H9 (cell line): ENCODE data around the gene VRK1. TPM values are rescaled to one million over a fixed set of nuclear protein-coding genes. Genes with fewer than 3 reads are reported as not detected.

ENCODE experiments used
- DNase-seq: peaks from one replicate; pipeline ENCODE4 v3.0.0-alpha.2; 2017
- H2AFZ ChIP-seq: one replicate; pipeline ENCODE4 v1.6.1; 2013; ENCODE audit warnings: mild to moderate bottlenecking, low read length, control low read depth, moderate library complexity
- H2AK5ac ChIP-seq: 2 replicates; pipeline ENCODE4 v1.6.1; 2013; ENCODE audit warnings: low read length, control low read depth, mixed read lengths; ENCODE audit not compliant: insufficient read length
- H2BK120ac ChIP-seq: one replicate; pipeline ENCODE4 v1.6.1; 2013; ENCODE audit warnings: low read depth, mild to moderate bottlenecking, low read length, control low read depth, inconsistent platforms; ENCODE audit not compliant: poor library complexity, severe bottlenecking
- H2BK12ac ChIP-seq: 2 replicates; pipeline ENCODE4 v1.6.1; 2013; ENCODE audit warnings: low read length, control low read depth, mixed read lengths, low read depth; ENCODE audit not compliant: insufficient read length
- H2BK15ac ChIP-seq: 2 replicates; pipeline ENCODE4 v1.6.1; 2013; ENCODE audit warnings: low read depth, low read length, control low read depth
- H2BK20ac ChIP-seq: one replicate; pipeline ENCODE4 v1.6.1; 2013; ENCODE audit warnings: low read depth, mild to moderate bottlenecking, low read length, control low read depth, inconsistent platforms; ENCODE audit not compliant: poor library complexity, severe bottlenecking
- H2BK5ac ChIP-seq: 2 replicates; pipeline ENCODE4 v1.6.1; 2013; ENCODE audit warnings: low read length, control low read depth, mixed read lengths; ENCODE audit not compliant: insufficient read length
- H3K14ac ChIP-seq: 2 replicates; pipeline ENCODE4 v1.6.1; 2013; ENCODE audit warnings: low read length, control low read depth; ENCODE audit not compliant: insufficient read depth
- H3K18ac ChIP-seq: 2 replicates; pipeline ENCODE4 v1.6.1; 2013; ENCODE audit warnings: low read depth, mild to moderate bottlenecking, mixed read lengths, low read length, control low read depth; ENCODE audit not compliant: insufficient read length
- H3K23ac ChIP-seq: 2 replicates; pipeline ENCODE4 v1.6.1; 2013; ENCODE audit warnings: low read length, control low read depth, mixed read lengths, low read depth; ENCODE audit not compliant: insufficient read length
- H3K23me2 ChIP-seq: 2 replicates; pipeline ENCODE4 v1.6.1; 2013; ENCODE audit warnings: low read depth, mild to moderate bottlenecking, mixed read lengths, low read length, control low read depth; ENCODE audit not compliant: insufficient read length, poor library complexity, severe bottlenecking
- H3K27ac ChIP-seq: 2 replicates; pipeline ENCODE4 v1.5.1; 2013; ENCODE audit warnings: low read length, control low read depth, mixed read lengths, low read depth; ENCODE audit not compliant: insufficient read length
- H3K27me3 ChIP-seq: 2 replicates; pipeline ENCODE4 v1.6.1; 2013; ENCODE audit warnings: low read length, control low read depth, inconsistent platforms; ENCODE audit not compliant: insufficient read depth
- H3K4ac ChIP-seq: 2 replicates; pipeline ENCODE4 v1.6.1; 2013; ENCODE audit warnings: low read depth, mild to moderate bottlenecking, control low read depth, inconsistent platforms, low read length, moderate library complexity
- H3K4me1 ChIP-seq: 2 replicates; pipeline ENCODE4 v1.6.1; 2013; ENCODE audit warnings: low read length, control low read depth, inconsistent platforms; ENCODE audit not compliant: insufficient read depth
- H3K4me2 ChIP-seq: 2 replicates; pipeline ENCODE4 v1.6.1; 2013; ENCODE audit warnings: low read length, control low read depth, mixed read lengths; ENCODE audit not compliant: insufficient read length, insufficient read depth
- H3K56ac ChIP-seq: 2 replicates; pipeline ENCODE4 v1.6.1; 2013; ENCODE audit warnings: low read depth, mild to moderate bottlenecking, mixed read lengths, low read length, control low read depth; ENCODE audit not compliant: insufficient read length
- H3K79me1 ChIP-seq: 2 replicates; pipeline ENCODE4 v1.6.1; 2013; ENCODE audit warnings: low read depth, mild to moderate bottlenecking, moderate library complexity, low read length, control low read depth, inconsistent platforms; ENCODE audit not compliant: insufficient read depth, poor library complexity, severe bottlenecking
- H3K79me2 ChIP-seq: 2 replicates; pipeline ENCODE4 v1.6.1; 2013; ENCODE audit warnings: low read length, control low read depth, inconsistent platforms; ENCODE audit not compliant: insufficient read depth
- H3K9ac ChIP-seq: 2 replicates; pipeline ENCODE4 v1.6.1; 2013; ENCODE audit warnings: low read length, control low read depth, mixed read lengths; ENCODE audit not compliant: insufficient read length; ENCODE audit errors: extremely low read depth
- H3K9me3 ChIP-seq: one replicate; pipeline ENCODE4 v1.6.1; 2013; ENCODE audit warnings: low read depth, low read length, inconsistent platforms; ENCODE audit not compliant: control insufficient read depth
- H3T11ph ChIP-seq: one replicate; pipeline ENCODE4 v1.6.1; 2013; ENCODE audit warnings: mild to moderate bottlenecking, low read length, control low read depth, inconsistent platforms
- H4K20me1 ChIP-seq: one replicate; pipeline ENCODE4 v1.6.1; 2013; ENCODE audit not compliant: control insufficient read depth, insufficient read length, insufficient read depth
- H4K5ac ChIP-seq: 2 replicates; pipeline ENCODE4 v1.6.1; 2013; ENCODE audit warnings: low read depth, mild to moderate bottlenecking, mixed read lengths, low read length, control low read depth; ENCODE audit not compliant: insufficient read length
- H4K8ac ChIP-seq: replicated peaks from 2 replicates; pipeline ENCODE4 v1.6.1; 2013; ENCODE audit warnings: low read length, control low read depth, mixed read lengths, low read depth; ENCODE audit not compliant: insufficient read length
- H4K91ac ChIP-seq: 2 replicates; pipeline ENCODE4 v1.6.1; 2013; ENCODE audit warnings: low read depth, mild to moderate bottlenecking, moderate library complexity, mixed read lengths, low read length, control low read depth; ENCODE audit not compliant: insufficient read length
- H3K27ac Mint-ChIP-seq, 3 experiments: 2 replicates in 2 of 3; 3 replicates in 1 of 3; pipeline ENCODE4 v1.8.0; 2020 to 2021; ENCODE audit warnings: mixed read lengths in 3 of 3, mild to moderate bottlenecking in 1 of 3, moderate library complexity in 1 of 3
- H3K27me3 Mint-ChIP-seq: 2 replicates; pipeline ENCODE4 v1.8.0; 2021; ENCODE audit warnings: low read depth, mild to moderate bottlenecking, moderate library complexity, mixed read lengths
- H3K36me3 Mint-ChIP-seq, 3 experiments: 2 replicates in 2 of 3; 3 replicates in 1 of 3; pipeline ENCODE4 v1.8.0; 2020 to 2021; ENCODE audit warnings: low read depth in 3 of 3, mixed read lengths in 3 of 3; ENCODE audit not compliant: insufficient read depth in 1 of 3
- H3K4me1 Mint-ChIP-seq, 2 experiments: 2 replicates each; pipeline ENCODE4 v1.8.0; 2020; ENCODE audit warnings: mixed read lengths in 2 of 2
- H3K4me3 Mint-ChIP-seq, 2 experiments: 2 replicates in 1 of 2; 3 replicates in 1 of 2; pipeline ENCODE4 v1.8.0; 2020 to 2021; ENCODE audit warnings: mild to moderate bottlenecking in 2 of 2, mixed read lengths in 2 of 2, moderate library complexity in 1 of 2
- H3K9me3 Mint-ChIP-seq, 2 experiments: 2 replicates in 1 of 2; 3 replicates in 1 of 2; pipeline ENCODE4 v1.8.0; 2020; ENCODE audit warnings: mild to moderate bottlenecking in 2 of 2, mixed read lengths in 2 of 2, moderate library complexity in 1 of 2
- WGBS: extraction: QIAGEN DNeasy Blood & Tissue Kit; methylation state at CpG from one replicate; pipeline ENCODE4 v1.1.7; 2013; ENCODE audit warnings: missing lambda C conversion rate, low lambda C conversion rate, mixed read lengths; ENCODE audit not compliant: insufficient read length; ENCODE audit errors: extremely low coverage; 5-methylcytosine and 5-hydroxymethylcytosine counted together
- total RNA-seq: library from RNA; stranded (reverse); gene quantifications from 2 replicates; pipeline ENCODE4 v1.2.1, GENCODE V29; 2021
- TF ChIP-seq, protein P1 (sequence below): fragments of 200-600 bp; sonication (generic); conservative IDR thresholded peaks from 3 replicates; pipeline ENCODE4 v1.8.0; 2021; ENCODE audit warnings: antibody characterized with exemption, mild to moderate bottlenecking

Gene VRK1
- total RNA-seq, 1 experiment from 2014 or later = 55.7 TPM

DNA sequence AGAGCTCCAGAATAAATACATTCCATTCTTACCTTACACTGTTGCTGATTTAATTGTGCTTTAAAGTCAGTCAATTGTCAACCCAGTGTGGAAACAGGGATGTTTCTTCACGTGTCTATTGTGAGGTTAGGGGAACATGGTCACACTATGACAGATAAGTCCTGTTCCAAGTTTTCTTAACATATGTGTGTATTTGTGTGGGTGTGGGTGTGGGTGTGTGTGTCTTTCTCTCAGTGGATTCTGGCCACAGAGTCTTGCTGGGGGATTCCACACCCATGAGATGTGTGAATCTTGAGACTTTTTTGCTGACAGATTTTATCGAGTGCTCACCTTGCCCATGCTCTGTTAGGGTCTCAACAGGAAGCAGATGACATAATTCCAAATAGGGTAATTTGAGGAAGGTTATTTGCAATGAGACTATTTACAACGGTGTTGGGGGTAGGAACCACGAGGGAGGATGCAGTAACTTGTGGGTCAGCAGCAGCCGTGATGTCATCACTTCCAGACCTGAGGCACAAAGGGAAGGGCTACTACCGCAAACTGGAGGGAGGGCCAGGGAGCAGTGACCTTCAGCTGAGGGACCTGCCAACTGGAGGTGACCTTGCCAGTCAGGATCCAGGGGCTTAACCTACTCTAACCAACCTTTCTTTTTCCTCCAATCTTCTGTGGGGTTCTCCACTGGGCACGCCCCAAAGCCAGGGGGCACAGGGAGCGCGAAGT is 1.9 kb upstream of the VRK1 start:
- H2BK15ac ChIP-seq = no peak overlapping the region
- H3K27me3 ChIP-seq = no peaks in the 10 kb centered on the region
- H4K20me1 ChIP-seq = no peaks in the 10 kb centered on the region
- H3K9me3 ChIP-seq = no peaks in the 10 kb centered on the region
- H2AK5ac ChIP-seq = no peak overlapping the region
- no peak overlapping the region for H2BK120ac ChIP-seq
- H3K27ac Mint-ChIP-seq = no peak overlapping the region
- H3K4ac ChIP-seq = no peak overlapping the region
- H2AFZ ChIP-seq = no peak overlapping the region
- no peak overlapping the region for H3K14ac ChIP-seq
- H3K27me3 Mint-ChIP-seq = peaks cover 16% of the 10 kb centered on the region
- H3K4me3 Mint-ChIP-seq = no peak overlapping the region
- H3K4me1 ChIP-seq = no peaks in the 10 kb centered on the region
- H2BK5ac ChIP-seq = no peak overlapping the region
- no peak overlapping the region for H3T11ph ChIP-seq
- no peak overlapping the region for H4K91ac ChIP-seq
- H4K8ac ChIP-seq = no peak overlapping the region
- no peak overlapping the region for H3K18ac ChIP-seq
- no peak for DNase-seq
- WGBS = no CpG with 5 or more reads among the region's 9 CpGs
- H4K5ac ChIP-seq = no peak overlapping the region
- H3K56ac ChIP-seq = no peak overlapping the region
- peaks cover 15% of the 10 kb centered on the region; the same call in 1 of the 2 replicates for H3K79me2 ChIP-seq
- H3K27ac ChIP-seq = no peak overlapping the region
- no peaks in the 10 kb centered on the region; a peak in 1 of 5 replicates for H3K9me3 Mint-ChIP-seq
- TF ChIP-seq, protein P1, sequence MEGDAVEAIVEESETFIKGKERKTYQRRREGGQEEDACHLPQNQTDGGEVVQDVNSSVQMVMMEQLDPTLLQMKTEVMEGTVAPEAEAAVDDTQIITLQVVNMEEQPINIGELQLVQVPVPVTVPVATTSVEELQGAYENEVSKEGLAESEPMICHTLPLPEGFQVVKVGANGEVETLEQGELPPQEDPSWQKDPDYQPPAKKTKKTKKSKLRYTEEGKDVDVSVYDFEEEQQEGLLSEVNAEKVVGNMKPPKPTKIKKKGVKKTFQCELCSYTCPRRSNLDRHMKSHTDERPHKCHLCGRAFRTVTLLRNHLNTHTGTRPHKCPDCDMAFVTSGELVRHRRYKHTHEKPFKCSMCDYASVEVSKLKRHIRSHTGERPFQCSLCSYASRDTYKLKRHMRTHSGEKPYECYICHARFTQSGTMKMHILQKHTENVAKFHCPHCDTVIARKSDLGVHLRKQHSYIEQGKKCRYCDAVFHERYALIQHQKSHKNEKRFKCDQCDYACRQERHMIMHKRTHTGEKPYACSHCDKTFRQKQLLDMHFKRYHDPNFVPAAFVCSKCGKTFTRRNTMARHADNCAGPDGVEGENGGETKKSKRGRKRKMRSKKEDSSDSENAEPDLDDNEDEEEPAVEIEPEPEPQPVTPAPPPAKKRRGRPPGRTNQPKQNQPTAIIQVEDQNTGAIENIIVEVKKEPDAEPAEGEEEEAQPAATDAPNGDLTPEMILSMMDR = no peak
- H2BK12ac ChIP-seq = no peak overlapping the region
- no peak overlapping the region for H3K9ac ChIP-seq
- H3K4me2 ChIP-seq = no peak overlapping the region
- H3K23me2 ChIP-seq = peaks cover 6% of the 10 kb centered on the region
- peaks cover 7% of the 10 kb centered on the region for H3K79me1 ChIP-seq
- H3K4me1 Mint-ChIP-seq = peaks cover 16 to 21% of the 10 kb centered on the region in 2 experiments
- no peaks in the 10 kb centered on the region for H3K36me3 Mint-ChIP-seq
- no peak overlapping the region for H2BK20ac ChIP-seq
- no peak overlapping the region for H3K23ac ChIP-seq
